Kidney (tissue), 14 donors: ENCODE results near the gene ERICH3. TPM values are rescaled to one million over a fixed set of nuclear protein-coding genes. Genes with fewer than 3 reads are reported as not detected.

Experiments used
- DNase-seq, 5 donors: peaks; one replicate each; pipeline ENCODE4 v3.0.0-alpha.2; 2013 to 2020
- FAIRE-seq: peaks from 2 replicates; lab custom pipeline; 2012; peaks lifted over from hg19 to GRCh38; lab: Jason Lieb, UNC
- H3K27ac ChIP-seq, 2 donors: one replicate each; pipeline ENCODE4 v1.7.0; 2013; ENCODE audit warnings: low read depth in 2 of 2, low read length in 2 of 2, inconsistent platforms in 1 of 2
- H3K27me3 ChIP-seq: one replicate; pipeline ENCODE4 v1.7.1; 2013; ENCODE audit warnings: low read length, inconsistent platforms; ENCODE audit not compliant: control insufficient read depth, insufficient read depth
- H3K36me3 ChIP-seq, 3 donors: one replicate each; pipeline versions ENCODE4 v1.7.0 to v1.7.1; 2013; ENCODE audit warnings: low read length in 3 of 3, control low read depth in 1 of 3, inconsistent platforms in 1 of 3; ENCODE audit not compliant: insufficient read depth in 3 of 3, control insufficient read depth in 2 of 3
- H3K4me1 ChIP-seq, 3 donors: one replicate each; pipeline versions ENCODE4 v1.7.0 to v1.7.1; 2013; ENCODE audit warnings: low read length in 3 of 3, inconsistent platforms in 1 of 3, low read depth in 1 of 3; ENCODE audit not compliant: control insufficient read depth in 2 of 3, insufficient read depth in 2 of 3
- H3K4me3 ChIP-seq, 3 donors: one replicate each; pipeline versions ENCODE4 v1.7.0 to v1.8.1; 2013; ENCODE audit warnings: low read length in 3 of 3, control low read depth in 1 of 3, inconsistent platforms in 1 of 3
- H3K9ac ChIP-seq, 3 donors: one replicate each; pipeline versions ENCODE4 v1.7.0 to v1.7.1; 2013; ENCODE audit warnings: low read length in 3 of 3, control low read depth in 1 of 3, inconsistent platforms in 1 of 3
- H3K9me3 ChIP-seq, 3 donors: one replicate each; pipeline versions ENCODE4 v1.7.0 to v1.7.1; 2013; ENCODE audit warnings: low read length in 3 of 3, control low read depth in 1 of 3, inconsistent platforms in 1 of 3; ENCODE audit not compliant: control insufficient read depth in 2 of 3, insufficient read depth in 1 of 3
- CTCF ChIP-seq: IDR thresholded peaks from 3 replicates; pipeline ENCODE4 v1.5.1; 2012; ENCODE audit warnings: mild to moderate bottlenecking, moderate library complexity, borderline replicate concordance; ENCODE audit not compliant: insufficient read depth; ENCODE audit errors: extremely low read depth
- intact Hi-C: fragments of 100-400 bp; cut with DNase I; formaldehyde crosslinking; loops from one replicate; pipeline ENCODE4 v1.11.1; 2022
- polyA plus RNA-seq: library from polyadenylated mRNA; stranded (reverse); fragments of 350-450 nt; fragmentation: Illumina TruSeq; extraction: RNeasy Lipid Tissue Mini Kit (QIAGEN cat#74804); gene quantifications from one replicate; pipeline ENCODE4 v1.2.3, GENCODE V29; 2014; ENCODE audit warnings: low read depth, low replicate concordance; ENCODE audit not compliant: insufficient read depth
- total RNA-seq: library from RNA; stranded (reverse); fragmentation: NEBNext Ultra II Directional; extraction: Animal tissue kit (Norgen Biotek cat#: 25700); gene quantifications from one replicate; pipeline ENCODE4 v1.2.1, GENCODE V29; 2021
- donor health status: control.
- donor health status: control.
- donor health status: control.
- donor health status: control.
- donor health status: control.
- donor health status: DM: yes; HTN: yes; CAD: no.
- donor health status: Normal renal cell carcinoma (clear cell type).

Gene ERICH3
- total and polyA plus RNA-seq, 2 donors from 2014 or later, result 0.50 TPM; not detected in 1

GRCh38 chr1:74591949-74592348, 81.6 kb downstream of the ERICH3 start:
- no peaks in the 10 kb centered on the region for H3K4me1 ChIP-seq
- intact Hi-C loops, result no loop called here
- no peak overlapping the region for H3K27ac ChIP-seq
- FAIRE-seq, result no peak
- no peaks in the 10 kb centered on the region for H3K27me3 ChIP-seq
- no peak for DNase-seq
- no peak for TF ChIP-seq CTCF
- no peak overlapping the region for H3K9ac ChIP-seq
- H3K36me3 ChIP-seq, result no peaks in the 10 kb centered on the region
- H3K4me3 ChIP-seq, result no peak overlapping the region
- no peaks in the 10 kb centered on the region for H3K9me3 ChIP-seq

GRCh38 chr1:74590288-74590687, 83.3 kb downstream of the ERICH3 start:
- intact Hi-C loops, result no loop called here
- no peak overlapping the region for H3K27ac ChIP-seq
- H3K36me3 ChIP-seq, result no peaks in the 10 kb centered on the region
- no peaks in the 10 kb centered on the region for H3K27me3 ChIP-seq
- FAIRE-seq (no peak), DNase-seq (no peak)
- no peak for TF ChIP-seq CTCF
- H3K9ac ChIP-seq, result no peak overlapping the region
- no peaks in the 10 kb centered on the region for H3K9me3 ChIP-seq
- no peak overlapping the region for H3K4me3 ChIP-seq
- no peaks in the 10 kb centered on the region for H3K4me1 ChIP-seq

- Histone ChIP-seq H3K27ac (no peak overlapping the region), H3K4me3 (no peak overlapping the region), H3K27me3 (no peaks in the 10 kb centered on the region), H3K36me3 (no peaks in the 10 kb centered on the region), H3K9me3 (no peaks in the 10 kb centered on the region), H3K4me1 (no peaks in the 10 kb centered on the region), H3K9ac (no peak overlapping the region)
- no peak for DNase-seq
- no peak for FAIRE-seq
- intact Hi-C loops, result no loop called here
- TF ChIP-seq CTCF, result no peak
Measured at GRCh38 chr1:74587888-74588287, 85.7 kb downstream of the ERICH3 start.

GRCh38 chr1:74586253-74586897, 87.2 kb downstream of the ERICH3 start:
- H3K27ac ChIP-seq, result no peak overlapping the region
- DNase-seq, result no peak
- TF ChIP-seq CTCF, result no peak
- H3K36me3 ChIP-seq, result no peaks in the 10 kb centered on the region
- intact Hi-C loops, result no loop called here
- no peaks in the 10 kb centered on the region for H3K4me1 ChIP-seq
- no peak overlapping the region for H3K4me3 ChIP-seq
- no peaks in the 10 kb centered on the region for H3K9me3 ChIP-seq
- FAIRE-seq, result peak; percentile 92
- H3K27me3 ChIP-seq, result no peaks in the 10 kb centered on the region
- no peak overlapping the region for H3K9ac ChIP-seq
